HepG2 (cell line): ENCODE measurements around the gene NECTIN2. TPM values are rescaled to one million over a fixed set of nuclear protein-coding genes. Genes with fewer than 3 reads are reported as not detected.

ENCODE experiments used
- EHMT2 ChIP-seq: fragments of 200-600 bp; sonication (generic); IDR thresholded peaks from 2 replicates; pipeline ENCODE4 v1.7.0; 2017; ENCODE audit warnings: antibody characterized with exemption, low read depth, low read length, borderline replicate concordance
- GPBP1L1 ChIP-seq: sonication (generic); formaldehyde crosslinking; IDR thresholded peaks from 2 replicates; pipeline ENCODE4 v1.5.0; 2020; ENCODE audit warnings: mild to moderate bottlenecking, missing genetic modification reagents
- HNRNPL ChIP-seq: fragments of 200-400 bp; formaldehyde crosslinking; IDR thresholded peaks from 2 replicates; pipeline ENCODE4 v1.6.1; 2017; ENCODE audit warnings: mild to moderate bottlenecking, low read depth, low read length
- LBX2 ChIP-seq: sonication (generic); formaldehyde crosslinking; IDR thresholded peaks from 2 replicates; pipeline ENCODE4 v1.5.0; 2020; ENCODE audit warnings: missing genetic modification reagents, mild to moderate bottlenecking, borderline replicate concordance
- MBNL3 ChIP-seq: fragments of 250-450 bp; sonication (Bioruptor Pico); conservative IDR thresholded peaks from 2 replicates; pipeline ENCODE4 v1.8.0; 2022; ENCODE audit warnings: mild to moderate bottlenecking, inconsistent platforms
- MTA1 ChIP-seq: sonication (generic); formaldehyde crosslinking; IDR thresholded peaks from 2 replicates; pipeline ENCODE4 v1.4.0; 2020; ENCODE audit warnings: missing genetic modification reagents, mild to moderate bottlenecking, borderline replicate concordance
- MTF1 ChIP-seq: sonication (generic); formaldehyde crosslinking; IDR thresholded peaks from 2 replicates; pipeline ENCODE4 v1.5.0; 2020; ENCODE audit warnings: missing genetic modification reagents
- NCOA5 ChIP-seq: sonication (generic); formaldehyde crosslinking; IDR thresholded peaks from 2 replicates; pipeline ENCODE4 v1.4.0; 2020; ENCODE audit warnings: missing genetic modification reagents
- NFE2L2 ChIP-seq: fragments of 150-350 bp; IDR thresholded peaks from 2 replicates; pipeline ENCODE4 v1.6.1; 2014; ENCODE audit warnings: low read length
- SRSF1 ChIP-seq: fragments of 200-400 bp; formaldehyde crosslinking; optimal IDR thresholded peaks from 2 replicates; pipeline ENCODE3; 2017; ENCODE audit warnings: mild to moderate bottlenecking, low read depth, low read length, moderate library complexity
- TAF15 ChIP-seq: fragments of 200-400 bp; formaldehyde crosslinking; IDR thresholded peaks from one replicate; pipeline ENCODE4 v1.6.1; 2018; ENCODE audit warnings: mild to moderate bottlenecking, low read depth, low read length; ENCODE audit not compliant: poor library complexity, severe bottlenecking
- TEF ChIP-seq: sonication (generic); formaldehyde crosslinking; IDR thresholded peaks from 2 replicates; pipeline ENCODE4 v1.5.0; 2020; ENCODE audit warnings: missing genetic modification reagents
- ZGPAT ChIP-seq: IDR thresholded peaks from 2 replicates; pipeline ENCODE4 v1.6.1; 2016; ENCODE audit warnings: mild to moderate bottlenecking
- ZNF12 ChIP-seq: sonication (generic); formaldehyde crosslinking; IDR thresholded peaks from 2 replicates; pipeline ENCODE4 v1.5.0; 2020; ENCODE audit warnings: missing genetic modification reagents
- ZNF33B ChIP-seq: sonication (generic); formaldehyde crosslinking; IDR thresholded peaks from 2 replicates; pipeline ENCODE4 v1.5.1; 2020; ENCODE audit warnings: mild to moderate bottlenecking, missing genetic modification reagents
- ZNF570 ChIP-seq: sonication (generic); formaldehyde crosslinking; IDR thresholded peaks from 2 replicates; pipeline ENCODE4 v1.4.0; 2020; ENCODE audit warnings: mild to moderate bottlenecking, missing genetic modification reagents, borderline replicate concordance
- ZNF580 ChIP-seq: IDR thresholded peaks from 2 replicates; pipeline ENCODE4 v1.6.1; 2016; ENCODE audit warnings: low read depth, borderline replicate concordance
- ZNF607 ChIP-seq: sonication (generic); formaldehyde crosslinking; IDR thresholded peaks from 2 replicates; pipeline ENCODE4 v1.5.1; 2020; ENCODE audit warnings: missing genetic modification reagents, mild to moderate bottlenecking, borderline replicate concordance
- ZNF629 ChIP-seq: sonication (generic); formaldehyde crosslinking; conservative IDR thresholded peaks from 2 replicates; pipeline ENCODE4 v1.5.0; 2020; ENCODE audit warnings: missing genetic modification reagents
- ZNF687 ChIP-seq: sonication (generic); formaldehyde crosslinking; IDR thresholded peaks from 2 replicates; pipeline ENCODE4 v1.5.1; 2020; ENCODE audit warnings: mild to moderate bottlenecking, missing genetic modification reagents, moderate library complexity
- ZNF713 ChIP-seq: sonication (generic); formaldehyde crosslinking; IDR thresholded peaks from 2 replicates; pipeline ENCODE4 v1.4.0; 2020; ENCODE audit warnings: mild to moderate bottlenecking, missing genetic modification reagents
- ZNF788 ChIP-seq: sonication (generic); formaldehyde crosslinking; IDR thresholded peaks from 2 replicates; pipeline ENCODE4 v1.5.0; 2020; ENCODE audit warnings: mild to moderate bottlenecking, missing genetic modification reagents, borderline replicate concordance
- polyA plus RNA-seq, 8 experiments: library from polyadenylated mRNA; depleted of rRNA in 3 of 8; stranded (reverse) in 7 of 8; unstranded in 1 of 8; fragments of >200 nt; fragmentation: Illumina TruSeq in 4 of 8; extraction: Trizol in 4 of 8; gene quantifications; 2 replicates each; pipeline versions ENCODE4 v1.2.1 to v1.2.3, GENCODE V29; 2011 to 2016; ENCODE audit warnings: low read depth in 4 of 8, missing spikeins in 1 of 8, mixed read lengths in 1 of 8; ENCODE audit not compliant: insufficient read depth in 1 of 8
- total RNA-seq, 5 experiments: library from RNA; depleted of rRNA; stranded (reverse); fragments of >200 nt; fragmentation: Illumina TruSeq; extraction: Trizol; gene quantifications; 2 replicates each; pipeline ENCODE4 v1.2.3, GENCODE V29; 2016; ENCODE audit warnings: low read depth in 1 of 5

NECTIN2 gene
- total and polyA plus RNA-seq, 2 of the 13 experiments (the other 11 are each of a cell fraction or from before 2014, with no cell fraction given), result 75.4 to 114 TPM

- TF ChIP-seq LBX2 (CRISPR knock-in tag) (no peak), ZNF629 (no peak), SRSF1 (no peak), ZNF580 (CRISPR knock-in tag) (no peak), GPBP1L1 (CRISPR knock-in tag) (no peak), ZNF687 (peak; percentile 65), MTA1 (CRISPR knock-in tag) (peak; percentile 62; the same call in 1 of the 2 replicates), NCOA5 (CRISPR knock-in tag) (no peak), MTF1 (CRISPR knock-in tag) (no peak), ZNF12 (CRISPR knock-in tag) (no peak), ZNF788 (CRISPR knock-in tag) (peak; percentile 27; the same call in 1 of the 2 replicates), MBNL3 (CRISPR knock-in tag) (no peak), ZNF33B (CRISPR knock-in tag) (no peak), ZGPAT (CRISPR knock-in tag) (peak; percentile 40; the same call in 1 of the 2 replicates), TEF (CRISPR knock-in tag) (no peak), ZNF570 (CRISPR knock-in tag) (no peak), ZNF607 (CRISPR knock-in tag) (no peak), EHMT2 (no peak), ZNF713 (CRISPR knock-in tag) (no peak), HNRNPL (no peak), NFE2L2 (no peak), TAF15 (no peak)
These were observed 23.3 kb upstream of the NECTIN2 start (continued) for GRCh38 chr19:44822670-44823372.
